ENCODE data around the gene TMEM183A.
"Not testable (repeated sequence)": the region's sequence is repeated elsewhere in the genome, so short reads cannot be mapped to it uniquely, and the experiment has no call there.

Gene TMEM183A

GRCh38 chr1:202972046-202972445 lies 35.1 kb upstream of the TMEM183A start:
- no peak for DNase-seq (ENCODE audit: low spot score)
- no peak for TF ChIP-seq CTCF (IDR thresholded peaks at IDR 0.05)

GRCh38 chr1:202974856-202975255 lies 32.3 kb upstream of the TMEM183A start:
- DNase-seq (ENCODE audit: low spot score), result no peak
- H3K27ac ChIP-seq, result no peak overlapping the region
- no peak for TF ChIP-seq CTCF (IDR thresholded peaks at IDR 0.05)
- no peak overlapping the region for H3K4me3 ChIP-seq

More at GRCh38 chr1:202972046-202972445, 35.1 kb upstream of the TMEM183A start:
- Histone ChIP-seq H3K27ac (no peak overlapping the region), H3K4me3 (no peak overlapping the region)

GRCh38 chr1:202976633-202977032 lies 30.5 kb upstream of the TMEM183A start:
- no peak for TF ChIP-seq CTCF (IDR thresholded peaks at IDR 0.05)
- H3K27ac ChIP-seq, result no peak overlapping the region
- DNase-seq (ENCODE audit: low spot score), result no peak
- H3K4me3 ChIP-seq, result no peak overlapping the region

- no peak overlapping the region for H3K27ac ChIP-seq
- no peak overlapping the region for H3K4me3 ChIP-seq
- no peak for DNase-seq (ENCODE audit: low spot score)
- no peak for TF ChIP-seq CTCF (IDR thresholded peaks at IDR 0.05)
Measured at GRCh38 chr1:202979459-202979858, 27.7 kb upstream of the TMEM183A start.

GRCh38 chr1:202981939-202982338 lies 25.2 kb upstream of the TMEM183A start:
- H3K4me3 ChIP-seq, result no peak overlapping the region
- no peak for DNase-seq (ENCODE audit: low spot score)
- H3K27ac ChIP-seq, result no peak overlapping the region
- TF ChIP-seq CTCF (IDR thresholded peaks at IDR 0.05), result no peak

- no peak for DNase-seq (ENCODE audit: low spot score)
- H3K4me3 ChIP-seq, result no peak overlapping the region
- no peak for TF ChIP-seq CTCF (IDR thresholded peaks at IDR 0.05)
- no peak overlapping the region for H3K27ac ChIP-seq
Measured at GRCh38 chr1:202982715-202983430, 24.3 kb upstream of the TMEM183A start.

- not testable (repeated sequence) for DNase-seq (ENCODE audit: low spot score); H3K4me3 ChIP-seq; H3K27ac ChIP-seq
Measured at GRCh38 chr1:202986120-202986519, 21.1 kb upstream of the TMEM183A start.

Measured in coronary artery (tissue), 2 donors.